HepG2 (cell line): Measurements from ENCODE around the gene ICAM2. TPM values are rescaled to one million over a fixed set of nuclear protein-coding genes. Genes with fewer than 3 reads are reported as not detected.

ENCODE experiments used
- ATF2 ChIP-seq: sonication (generic); formaldehyde crosslinking; IDR thresholded peaks from 2 replicates; pipeline ENCODE4 v1.4.0; 2020; ENCODE audit warnings: missing genetic modification reagents
- CEBPG ChIP-seq: IDR thresholded peaks from 2 replicates; pipeline ENCODE4 v1.6.1; 2016
- ESRRA ChIP-seq: sonication (generic); formaldehyde crosslinking; IDR thresholded peaks from 2 replicates; pipeline ENCODE4 v1.5.1; 2020; ENCODE audit warnings: mild to moderate bottlenecking, low read depth, missing genetic modification reagents
- ETV5 ChIP-seq: IDR thresholded peaks from 2 replicates; pipeline ENCODE4 v1.6.1; 2018; ENCODE audit warnings: missing biosample characterization, missing genetic modification reagents, inconsistent platforms, borderline replicate concordance
- FOXO4 ChIP-seq: sonication (generic); formaldehyde crosslinking; conservative IDR thresholded peaks from 2 replicates; pipeline ENCODE4 v1.8.1; 2023; ENCODE audit warnings: missing genetic modification reagents
- GLMP ChIP-seq: sonication (generic); formaldehyde crosslinking; IDR thresholded peaks from 2 replicates; pipeline ENCODE4 v1.9.0; 2021; ENCODE audit warnings: missing genetic modification reagents, mild to moderate bottlenecking, borderline replicate concordance
- HDAC6 ChIP-seq: fragments of 200-600 bp; sonication (generic); IDR thresholded peaks from 2 replicates; pipeline ENCODE4 v1.7.0; 2017; ENCODE audit warnings: mild to moderate bottlenecking, antibody characterized with exemption, low read length, low read depth
- HOXA5 ChIP-seq: sonication (generic); formaldehyde crosslinking; IDR thresholded peaks from 2 replicates; pipeline ENCODE4 v1.4.0; 2020; ENCODE audit warnings: missing genetic modification reagents
- KAT2B ChIP-seq: fragments of 150-350 bp; IDR thresholded peaks from 2 replicates; pipeline ENCODE4 v1.6.1; 2014; ENCODE audit warnings: low read depth, low read length, borderline replicate concordance
- KAT8 ChIP-seq: IDR thresholded peaks from 2 replicates; pipeline ENCODE4 v1.6.1; 2016; ENCODE audit warnings: missing genetic modification reagents, missing compliant biosample characterization
- NCOA1 ChIP-seq: sonication (generic); formaldehyde crosslinking; IDR thresholded peaks from 2 replicates; pipeline ENCODE4 v1.9.0; 2021; ENCODE audit warnings: missing genetic modification reagents
- NR2F1 ChIP-seq, 2 experiments: fragments of 450-650 bp in 1 of 2; formaldehyde crosslinking in 1 of 2; IDR thresholded peaks; 2 replicates each; pipeline versions ENCODE4 v1.5.0 to v1.6.1; 2016 to 2020; ENCODE audit warnings: mild to moderate bottlenecking in 1 of 2, missing compliant biosample characterization in 1 of 2, missing genetic modification reagents in 1 of 2, moderate library complexity in 1 of 2
- NR2F6 ChIP-seq, 2 experiments: IDR thresholded peaks; 2 replicates each; pipeline ENCODE4 v1.6.1; 2016; ENCODE audit warnings: antibody characterized with exemption in 1 of 2, mild to moderate bottlenecking in 1 of 2
- PAXIP1 ChIP-seq: sonication (generic); formaldehyde crosslinking; conservative IDR thresholded peaks from 2 replicates; pipeline ENCODE4 v1.4.0; 2020; ENCODE audit warnings: mild to moderate bottlenecking, missing genetic modification reagents, moderate library complexity
- RBFOX2 ChIP-seq: fragments of 200-400 bp; formaldehyde crosslinking; IDR thresholded peaks from 2 replicates; pipeline ENCODE4 v1.6.1; 2017; ENCODE audit warnings: low read depth, mild to moderate bottlenecking, low read length
- ZFP36L1 ChIP-seq: sonication (generic); formaldehyde crosslinking; IDR thresholded peaks from 2 replicates; pipeline ENCODE4 v1.8.0; 2022; ENCODE audit warnings: mild to moderate bottlenecking, missing genetic modification reagents, moderate library complexity
- ZNF282 ChIP-seq: fragments of 450-650 bp; IDR thresholded peaks from 2 replicates; pipeline ENCODE4 v1.6.1; 2018; ENCODE audit not compliant: partially characterized antibody
- ZNF597 ChIP-seq: sonication (generic); formaldehyde crosslinking; IDR thresholded peaks from 2 replicates; pipeline ENCODE4 v1.5.0; 2020; ENCODE audit warnings: missing genetic modification reagents
- ZNF616 ChIP-seq: sonication (generic); formaldehyde crosslinking; IDR thresholded peaks from 2 replicates; pipeline ENCODE4 v1.5.0; 2020; ENCODE audit warnings: low read depth, mild to moderate bottlenecking, missing genetic modification reagents
- ZNF713 ChIP-seq: sonication (generic); formaldehyde crosslinking; IDR thresholded peaks from 2 replicates; pipeline ENCODE4 v1.4.0; 2020; ENCODE audit warnings: mild to moderate bottlenecking, missing genetic modification reagents
- ZNF879 ChIP-seq: sonication (generic); formaldehyde crosslinking; IDR thresholded peaks from 2 replicates; pipeline ENCODE4 v1.8.1; 2023; ENCODE audit warnings: missing genetic modification reagents
- polyA plus RNA-seq, 8 experiments: library from polyadenylated mRNA; depleted of rRNA in 3 of 8; stranded (reverse) in 7 of 8; unstranded in 1 of 8; fragments of >200 nt; fragmentation: Illumina TruSeq in 4 of 8; extraction: Trizol in 4 of 8; gene quantifications; 2 replicates each; pipeline versions ENCODE4 v1.2.1 to v1.2.3, GENCODE V29; 2011 to 2016; ENCODE audit warnings: low read depth in 4 of 8, missing spikeins in 1 of 8, mixed read lengths in 1 of 8; ENCODE audit not compliant: insufficient read depth in 1 of 8
- total RNA-seq, 5 experiments: library from RNA; depleted of rRNA; stranded (reverse); fragments of >200 nt; fragmentation: Illumina TruSeq; extraction: Trizol; gene quantifications; 2 replicates each; pipeline ENCODE4 v1.2.3, GENCODE V29; 2016; ENCODE audit warnings: low read depth in 1 of 5

The ICAM2 gene
- total and polyA plus RNA-seq, 2 of the 13 experiments (the other 11 are each of a cell fraction or from before 2014, with no cell fraction given) = 10.9 to 20.8 TPM

GRCh38 chr17:63956296-63956920, 64.0 kb downstream of the ICAM2 start (continued):
- TF ChIP-seq FOXO4 (CRISPR knock-in tag) = no peak
- TF ChIP-seq NCOA1 (CRISPR knock-in tag) = no peak
- no peak for TF ChIP-seq HOXA5 (CRISPR knock-in tag)
- peak; percentile 53; the same call in 1 of the 2 replicates for TF ChIP-seq CEBPG
- no peak for TF ChIP-seq ZFP36L1 (CRISPR knock-in tag)
- TF ChIP-seq RBFOX2 = no peak
- TF ChIP-seq ZNF282 = no peak
- TF ChIP-seq PAXIP1 = peak; percentile 50; the same call in 1 of the 2 replicates
- TF ChIP-seq ZNF879 (CRISPR knock-in tag) = no peak
- no peak for TF ChIP-seq GLMP (CRISPR knock-in tag)
- TF ChIP-seq ZNF616 (CRISPR knock-in tag) = no peak
- no peak for TF ChIP-seq KAT2B
- no peak for TF ChIP-seq ZNF713 (CRISPR knock-in tag)
- TF ChIP-seq NR2F6 (IDR thresholded peaks at IDR 0.05) = peak; percentile 73; the same call in 1 of the 2 replicates
- TF ChIP-seq NR2F6 (CRISPR knock-in tag; IDR thresholded peaks at IDR 0.05) = peak; percentile 79
- TF ChIP-seq NR2F1 (CRISPR knock-in tag; IDR thresholded peaks at IDR 0.05) = peak; percentile 93 to 96
- no peak for TF ChIP-seq ETV5 (CRISPR knock-in tag)
- peak; percentile 52; the same call in 1 of the 2 replicates for TF ChIP-seq KAT8 (CRISPR knock-in tag)
- peak; percentile 52; the same call in 1 of the 2 replicates for TF ChIP-seq ESRRA
- no peak for TF ChIP-seq ZNF597 (CRISPR knock-in tag)
- no peak for TF ChIP-seq ATF2
- no peak for TF ChIP-seq HDAC6
